ENCODE results near the gene ESPN. TPM values are rescaled to one million over a fixed set of nuclear protein-coding genes. Genes with fewer than 3 reads are reported as not detected.

ESPN gene
- total RNA-seq, 1 experiment from 2014 or later = 53.1 TPM

DNA sequence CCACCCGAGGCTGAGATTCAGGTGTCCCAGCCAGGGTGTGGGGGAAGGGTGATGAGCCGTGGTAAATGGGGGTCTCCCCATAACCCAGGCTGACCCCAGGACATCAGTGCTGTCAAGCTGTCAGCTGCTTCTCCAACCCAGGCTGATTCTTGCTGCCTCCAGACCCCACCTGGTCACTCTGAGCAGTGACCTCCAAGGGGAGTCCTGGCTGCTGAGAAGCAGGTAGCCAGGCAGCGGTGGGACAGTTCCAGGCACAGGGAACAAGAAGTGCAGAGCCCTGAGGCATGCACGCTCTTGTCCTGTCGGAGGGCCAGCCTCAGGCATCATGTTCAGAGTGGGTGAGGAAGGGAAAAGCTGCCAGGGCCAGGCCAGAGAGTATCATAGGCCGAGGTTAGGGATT is 1.1 kb downstream of the ESPN start:
- H3K9me3 ChIP-seq (ENCODE audit: control insufficient read depth, low read depth, low read length) = no peaks in the 10 kb centered on the region
- no peak overlapping the region for H2BK120ac ChIP-seq (ENCODE audit: low read depth, low read length, poor library complexity, severe bottlenecking)
- no peaks in the 10 kb centered on the region for H3K79me2 ChIP-seq (ENCODE audit: insufficient read depth, low read length)
- no peak overlapping the region for H2BK15ac ChIP-seq (ENCODE audit: low read depth, low read length)
- no peak overlapping the region for H2BK5ac ChIP-seq (ENCODE audit: insufficient read length, low read length)
- no peak overlapping the region for H3K56ac ChIP-seq (ENCODE audit: insufficient read length, low read depth, low read length)
- H4K20me1 ChIP-seq (ENCODE audit: control insufficient read depth, insufficient read depth, insufficient read length) = no peaks in the 10 kb centered on the region
- H3K14ac ChIP-seq (ENCODE audit: insufficient read depth, low read length) = no peak overlapping the region
- peaks cover 16 to 28% of the 10 kb centered on the region in 2 experiments for H3K4me1 Mint-ChIP-seq
- DNase-seq = no peak
- H3K27me3 ChIP-seq (ENCODE audit: insufficient read depth, low read length) = peaks cover 43% of the 10 kb centered on the region
- H3K27ac ChIP-seq (ENCODE audit: insufficient read length, low read depth, low read length) = no peak overlapping the region
- H3K27me3 Mint-ChIP-seq (ENCODE audit: low read depth) = peaks cover 86% of the 10 kb centered on the region
- no peak overlapping the region for H2AFZ ChIP-seq (ENCODE audit: low read length)
- no peak overlapping the region for H4K5ac ChIP-seq (ENCODE audit: insufficient read length, low read depth, low read length)
- no peak overlapping the region for H4K8ac ChIP-seq (replicated peaks; ENCODE audit: insufficient read length, low read depth, low read length)
- H2BK20ac ChIP-seq (ENCODE audit: low read depth, low read length, poor library complexity, severe bottlenecking) = no peak overlapping the region
- H3K9ac ChIP-seq (ENCODE audit: extremely low read depth, insufficient read length, low read length) = no peak overlapping the region
- H3K23me2 ChIP-seq (ENCODE audit: insufficient read length, low read depth, low read length, poor library complexity, severe bottlenecking) = peaks cover 3% of the 10 kb centered on the region
- H3K4me1 ChIP-seq (ENCODE audit: insufficient read depth, low read length) = no peaks in the 10 kb centered on the region
- TF ChIP-seq, protein P1, sequence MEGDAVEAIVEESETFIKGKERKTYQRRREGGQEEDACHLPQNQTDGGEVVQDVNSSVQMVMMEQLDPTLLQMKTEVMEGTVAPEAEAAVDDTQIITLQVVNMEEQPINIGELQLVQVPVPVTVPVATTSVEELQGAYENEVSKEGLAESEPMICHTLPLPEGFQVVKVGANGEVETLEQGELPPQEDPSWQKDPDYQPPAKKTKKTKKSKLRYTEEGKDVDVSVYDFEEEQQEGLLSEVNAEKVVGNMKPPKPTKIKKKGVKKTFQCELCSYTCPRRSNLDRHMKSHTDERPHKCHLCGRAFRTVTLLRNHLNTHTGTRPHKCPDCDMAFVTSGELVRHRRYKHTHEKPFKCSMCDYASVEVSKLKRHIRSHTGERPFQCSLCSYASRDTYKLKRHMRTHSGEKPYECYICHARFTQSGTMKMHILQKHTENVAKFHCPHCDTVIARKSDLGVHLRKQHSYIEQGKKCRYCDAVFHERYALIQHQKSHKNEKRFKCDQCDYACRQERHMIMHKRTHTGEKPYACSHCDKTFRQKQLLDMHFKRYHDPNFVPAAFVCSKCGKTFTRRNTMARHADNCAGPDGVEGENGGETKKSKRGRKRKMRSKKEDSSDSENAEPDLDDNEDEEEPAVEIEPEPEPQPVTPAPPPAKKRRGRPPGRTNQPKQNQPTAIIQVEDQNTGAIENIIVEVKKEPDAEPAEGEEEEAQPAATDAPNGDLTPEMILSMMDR (conservative IDR thresholded peaks at IDR 0.05) = no peak
- no peak overlapping the region for H3T11ph ChIP-seq (ENCODE audit: low read length)
- no peak overlapping the region for H3K4me2 ChIP-seq (ENCODE audit: insufficient read depth, insufficient read length, low read length)
- H3K27ac Mint-ChIP-seq = no peak overlapping the region
- H2AK5ac ChIP-seq (ENCODE audit: insufficient read length, low read length) = no peak overlapping the region
- peaks cover 0 to 3% of the 10 kb centered on the region in 2 experiments; a peak in 2 of 5 replicates for H3K9me3 Mint-ChIP-seq
- no peaks in the 10 kb centered on the region for H3K36me3 Mint-ChIP-seq (ENCODE audit: insufficient read depth in 1 of 3, low read depth in 3 of 3)
- H3K18ac ChIP-seq (ENCODE audit: insufficient read length, low read depth, low read length) = no peak overlapping the region
- H3K4ac ChIP-seq (ENCODE audit: low read depth, low read length) = no peak overlapping the region
- H4K91ac ChIP-seq (ENCODE audit: insufficient read length, low read depth, low read length) = no peak overlapping the region
- H3K79me1 ChIP-seq (ENCODE audit: insufficient read depth, low read depth, low read length, poor library complexity, severe bottlenecking) = no peaks in the 10 kb centered on the region
- H2BK12ac ChIP-seq (ENCODE audit: insufficient read length, low read depth, low read length) = no peak overlapping the region
- WGBS (ENCODE audit: extremely low coverage, insufficient read length, low lambda C conversion rate) = no CpG with 5 or more reads among the region's 6 CpGs
- H3K23ac ChIP-seq (ENCODE audit: insufficient read length, low read depth, low read length) = no peak overlapping the region
- H3K4me3 Mint-ChIP-seq = no peak overlapping the region
